Tibial nerve (tissue), 4 donors: ENCODE data around the gene CTNND2.

Experiments used
- CTCF ChIP-seq, 5 experiments: fragments of 200-600 bp in 3 of 5; fragments of 450-650 bp in 2 of 5; sonication (generic) in 3 of 5; IDR thresholded peaks; one replicate each; pipeline ENCODE4 v1.5.1; 2016 to 2019; ENCODE audit warnings: antibody characterized with exemption in 5 of 5, mild to moderate bottlenecking in 3 of 5, moderate library complexity in 2 of 5
- EP300 ChIP-seq, 2 donors: sonication (generic); formaldehyde crosslinking; IDR thresholded peaks; one replicate each; pipeline ENCODE4 v1.6.1; 2017; ENCODE audit warnings: antibody characterized with exemption in 2 of 2, mild to moderate bottlenecking in 1 of 2

DNA sequence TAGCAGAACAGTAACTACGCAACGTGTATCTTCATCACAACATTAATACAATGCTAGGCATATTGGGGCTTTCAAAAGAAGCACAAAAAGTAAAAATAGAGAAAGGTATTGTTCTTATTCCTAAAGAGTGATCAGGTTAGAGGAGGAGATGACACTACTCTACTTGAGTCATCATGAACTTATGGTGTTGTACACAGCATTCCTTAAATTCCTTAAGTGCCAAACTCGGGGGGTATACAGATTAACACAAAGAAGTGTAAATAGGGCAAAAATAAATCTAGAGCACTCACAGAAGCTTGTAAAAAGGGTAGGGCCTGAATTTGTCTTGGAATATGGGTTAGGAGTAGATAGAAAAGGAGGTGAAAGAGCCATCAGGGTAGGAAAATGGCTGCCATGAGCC is 835.2 kb downstream of the CTNND2 start:
- TF ChIP-seq CTCF (IDR thresholded peaks at IDR 0.05): no peak
- no peak for TF ChIP-seq EP300 (IDR thresholded peaks at IDR 0.05)
